Measurements from ENCODE around the gene SINHCAF.

Gene SINHCAF

GRCh38 chr12:31331242-31331641 is 5.3 kb upstream of the SINHCAF start:
- DNase-seq = no peak

GRCh38 chr12:31326736-31327659 is 1.0 kb upstream of the SINHCAF start:
- no peak for DNase-seq

DNA sequence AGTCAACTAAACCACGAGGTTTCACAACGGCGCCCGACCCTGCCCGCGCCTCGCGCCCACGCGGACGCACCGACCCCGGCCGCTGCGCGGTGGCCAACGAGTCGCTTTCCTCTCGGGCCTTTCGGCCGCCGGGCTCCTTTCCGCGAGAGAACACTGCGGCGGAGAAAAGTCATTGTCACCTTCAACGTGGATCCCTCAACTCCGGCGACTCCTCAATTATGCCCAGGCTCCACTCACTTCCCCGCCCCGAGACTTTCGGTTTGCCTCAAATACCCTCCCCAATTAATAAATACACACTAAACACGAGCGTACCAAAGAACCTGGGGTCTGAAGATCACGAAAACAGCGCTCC is 450 bp downstream of the SINHCAF start:
- peak; percentile 46 for DNase-seq

DNA sequence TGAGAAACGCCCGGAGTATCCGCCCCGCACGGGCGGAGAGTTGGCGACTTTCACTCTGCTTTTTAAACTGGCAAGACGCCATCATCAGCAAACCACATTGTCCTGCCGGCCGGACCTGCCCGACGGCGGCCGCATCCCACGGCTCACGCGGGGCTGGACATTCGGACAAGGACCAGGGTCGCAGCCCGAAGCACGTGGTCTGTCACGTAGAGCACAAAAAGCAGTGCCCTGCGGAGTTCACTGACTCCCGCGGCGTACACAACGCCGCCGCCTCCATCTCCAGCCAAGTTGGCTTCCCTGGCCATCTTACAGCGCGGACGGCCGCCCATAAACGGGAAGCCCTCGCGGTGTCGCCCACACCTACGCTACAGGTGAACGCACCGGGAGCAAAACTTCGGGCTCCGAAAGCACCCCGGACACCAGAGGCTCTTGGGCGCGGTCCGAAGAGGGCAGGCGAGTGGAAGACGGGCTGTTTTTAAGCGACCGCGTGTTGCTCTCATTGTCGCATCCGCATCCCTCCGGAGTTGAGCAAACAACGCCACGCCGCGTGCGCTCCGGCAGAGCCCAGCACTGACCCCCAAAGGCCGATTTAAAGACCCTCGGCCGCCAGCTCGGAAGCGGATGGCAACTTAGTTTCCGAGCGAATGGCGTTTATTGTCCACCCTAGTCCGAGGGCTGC is 966 bp downstream of the SINHCAF start:
- DNase-seq = peak; percentile 56

- peak; percentile 77 for DNase-seq
These were observed 1.7 kb downstream of the SINHCAF start for GRCh38 chr12:31324116-31324844.

DNA sequence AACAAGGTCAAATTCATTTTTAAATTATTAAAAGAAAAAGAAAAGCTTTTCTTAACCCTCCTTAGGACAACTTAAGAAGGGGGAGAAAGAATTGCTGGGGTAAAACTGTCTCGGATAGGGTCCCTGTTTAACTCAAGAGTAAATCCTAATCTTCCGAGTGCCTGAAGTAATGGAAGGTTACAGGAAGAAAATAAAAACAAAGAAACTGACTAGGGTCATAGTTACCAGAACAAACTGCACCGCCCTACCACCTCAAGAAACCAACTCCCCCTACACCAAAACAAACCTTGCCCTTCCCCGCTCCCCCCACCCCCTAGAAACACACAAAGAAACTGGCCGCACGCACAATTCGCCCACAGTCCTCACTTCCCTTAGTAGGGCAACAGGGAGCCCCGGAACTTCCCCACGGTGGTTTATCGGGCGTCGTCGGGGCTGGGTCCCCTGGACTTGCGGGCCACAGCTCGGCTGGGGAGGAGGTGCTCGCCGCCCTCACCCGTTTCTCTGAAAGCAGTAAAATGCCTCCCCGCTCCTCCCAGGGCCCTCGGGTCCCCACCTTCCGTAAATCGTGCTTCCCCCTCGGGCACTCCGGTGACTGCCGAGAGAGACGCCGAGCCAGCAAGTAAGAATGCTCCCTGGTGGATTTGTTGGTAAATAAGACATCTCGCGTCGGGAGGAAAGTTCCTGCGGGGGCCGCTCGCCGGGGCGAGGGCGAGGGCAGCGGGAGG is 2.4 kb downstream of the SINHCAF start:
- DNase-seq = peak; percentile 60

DNA sequence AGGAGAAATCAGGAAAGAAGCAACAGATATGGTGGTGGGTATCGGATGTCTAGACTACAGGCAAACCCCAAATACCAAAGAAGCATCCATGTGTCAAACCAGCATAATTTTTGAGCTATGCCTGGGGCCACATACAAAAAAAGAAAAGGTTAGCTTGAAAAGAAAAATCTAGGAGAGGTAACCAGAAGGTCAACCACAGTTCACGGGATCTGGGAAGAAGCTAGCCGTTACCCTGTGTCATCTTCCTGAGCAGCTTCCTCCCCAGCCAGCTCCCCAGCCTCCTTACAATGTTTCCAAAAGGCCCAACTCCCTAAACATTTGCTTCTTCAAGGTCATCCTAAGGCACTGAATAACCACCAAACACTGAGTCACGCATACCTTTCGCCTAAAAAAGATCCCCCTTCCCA is 3.1 kb downstream of the SINHCAF start:
- no peak for DNase-seq

DNA sequence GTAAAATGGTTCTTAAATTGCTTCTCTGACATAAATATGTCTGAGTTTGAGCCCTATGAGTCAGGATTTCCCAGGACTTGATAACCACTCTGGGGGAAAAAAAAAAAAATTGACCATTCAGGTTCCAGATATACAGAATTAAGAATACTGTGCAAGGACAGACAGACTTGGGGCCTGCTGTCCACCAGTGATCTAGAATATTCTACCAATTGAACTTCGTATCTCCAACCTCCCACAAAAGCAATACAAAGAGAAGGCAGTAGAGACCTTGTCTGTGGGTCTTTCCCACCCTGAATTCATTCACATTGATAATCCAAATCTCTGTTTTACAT is 4.1 kb downstream of the SINHCAF start:
- DNase-seq = no peak

DNA sequence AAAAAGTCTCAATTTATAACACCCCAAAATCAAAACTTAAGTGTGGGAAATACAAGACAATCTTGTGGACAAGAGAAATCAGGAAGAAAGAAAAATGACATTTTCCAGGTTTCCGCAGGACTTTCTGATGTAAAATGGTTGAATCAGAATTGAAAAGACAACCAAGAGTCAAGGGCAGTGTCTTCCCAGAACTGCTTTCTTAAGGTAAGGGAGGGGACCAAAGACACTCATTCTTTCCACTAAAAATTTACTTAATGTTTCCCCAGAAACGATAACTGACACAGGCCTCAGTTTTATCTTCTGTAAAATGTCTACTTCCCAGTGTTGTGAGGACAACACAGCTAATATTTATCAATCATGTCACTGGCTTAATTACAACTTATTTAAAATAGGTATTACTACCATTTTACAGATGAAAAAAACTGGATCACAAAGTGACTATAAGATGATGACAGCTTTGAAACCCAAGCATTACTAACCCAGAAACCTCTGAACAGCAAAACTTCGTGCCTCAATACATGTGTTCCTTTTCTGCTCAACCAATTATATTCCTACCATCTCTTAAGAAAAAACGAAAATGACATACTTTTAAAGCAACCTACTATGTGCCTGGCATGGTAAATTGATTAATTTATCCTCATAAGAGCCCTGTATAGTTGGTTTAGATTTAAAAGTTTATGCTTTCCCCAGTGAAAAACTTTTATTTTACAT is 4.6 kb downstream of the SINHCAF start:
- DNase-seq = no peak

GRCh38 chr12:31318657-31319269 is 7.2 kb downstream of the SINHCAF start:
- no peak for DNase-seq

DNA sequence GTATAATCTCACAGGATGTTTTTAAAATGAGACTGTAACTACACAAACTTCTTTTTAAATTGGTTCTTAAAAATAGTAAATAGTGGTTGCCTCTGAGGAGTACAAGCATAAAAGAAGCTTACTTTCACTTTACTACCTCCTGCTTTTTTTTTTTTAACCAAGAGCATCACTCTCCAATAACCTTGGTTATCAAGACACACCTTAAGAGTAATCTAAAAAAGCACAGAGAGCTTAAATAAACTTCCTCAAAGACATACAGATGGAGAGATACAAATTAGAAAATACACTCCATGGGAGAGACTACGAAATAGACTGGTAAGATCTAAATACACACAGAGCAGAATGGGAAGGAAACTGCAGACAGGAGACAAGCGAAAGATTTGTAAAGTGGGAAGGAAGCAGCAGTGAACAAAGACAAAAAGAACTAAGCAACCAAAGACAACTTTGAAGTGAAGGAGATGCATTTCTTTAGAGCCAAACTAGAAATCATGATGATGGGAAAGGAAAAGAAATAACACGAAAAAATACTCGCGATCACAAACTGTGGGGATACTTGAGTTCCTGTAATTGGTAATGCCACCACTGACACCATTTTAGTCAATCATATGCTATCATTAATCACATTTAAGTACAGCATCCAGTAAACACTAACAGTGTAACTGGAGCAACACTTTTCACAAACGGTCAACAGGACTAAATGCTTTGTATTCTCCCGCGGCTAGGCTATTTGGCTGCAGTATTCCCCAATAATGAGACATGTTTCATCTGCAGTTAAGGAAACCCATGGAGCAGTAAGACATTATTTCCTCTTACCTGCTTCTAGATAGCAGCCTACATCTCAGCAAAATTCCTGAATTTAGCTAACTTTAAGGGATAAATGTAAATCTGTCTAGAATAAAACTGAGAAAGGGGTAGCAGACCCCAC is 8.2 kb downstream of the SINHCAF start:
- no peak for DNase-seq

GRCh38 chr12:31316891-31317290 is 9.1 kb downstream of the SINHCAF start:
- no peak for DNase-seq

- no peak for DNase-seq
These were observed 10.0 kb downstream of the SINHCAF start for GRCh38 chr12:31315784-31316465.

- DNase-seq = no peak
These were observed 10.8 kb downstream of the SINHCAF start for GRCh38 chr12:31315044-31315715.

- DNase-seq = no peak
These were observed 13.5 kb downstream of the SINHCAF start for GRCh38 chr12:31312431-31312830.

DNA sequence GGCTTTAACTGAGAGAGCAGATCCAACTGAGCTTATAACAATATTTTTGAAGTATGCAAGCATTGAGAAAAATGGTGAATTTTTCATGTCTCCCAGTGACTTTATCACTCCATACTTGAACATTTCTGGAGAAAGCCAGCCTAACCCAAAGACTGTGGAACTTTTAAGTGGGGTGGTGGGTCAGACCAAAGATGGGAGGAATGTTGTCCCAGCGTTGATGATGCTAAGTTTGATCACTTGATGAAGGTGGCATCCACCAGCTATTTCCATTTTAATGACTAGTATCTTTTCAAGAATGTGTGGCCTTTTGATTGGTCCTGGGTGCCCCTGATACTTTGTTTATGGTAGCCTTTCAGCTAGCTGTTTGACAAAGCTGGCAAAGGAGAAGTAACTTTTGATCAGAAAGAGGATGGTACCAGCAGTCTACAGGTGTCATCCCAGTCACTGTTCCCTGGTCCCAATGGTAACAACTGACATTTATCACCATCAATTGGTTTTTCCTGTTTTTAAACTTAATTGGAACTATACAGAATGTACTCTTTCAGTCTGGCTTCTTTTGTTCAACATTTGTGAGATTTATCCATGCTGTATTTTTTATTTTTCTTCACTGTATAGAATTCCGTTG is 14.2 kb downstream of the SINHCAF start:
- no peak for DNase-seq

GRCh38 chr12:31310488-31310887 is 15.5 kb downstream of the SINHCAF start:
- DNase-seq = no peak

- DNase-seq = no peak
These were observed 16.7 kb downstream of the SINHCAF start for GRCh38 chr12:31309279-31309678.

GRCh38 chr12:31308116-31308515 is 17.8 kb downstream of the SINHCAF start:
- DNase-seq = no peak

All from CD4-positive, alpha-beta T cell treated with Interleukin-17A for 4 hours (primary cell).